Right lobe of liver (tissue), 4 donors: ENCODE data around the gene ROGDI.

ENCODE experiments used
- POLR2A ChIP-seq: fragments of 450-650 bp; IDR thresholded peaks from one replicate; pipeline ENCODE4 v1.6.1; 2017; ENCODE audit warnings: antibody characterized with exemption, mild to moderate bottlenecking
- TF ChIP-seq, protein P1 (sequence below), 4 donors: fragments of 200-600 bp in 3 of 4; fragments of 450-650 bp in 1 of 4; IDR thresholded peaks; one replicate each; pipeline versions ENCODE4 v1.5.1 to v1.8.0; 2016 to 2022; ENCODE audit warnings: antibody characterized with exemption in 4 of 4, mild to moderate bottlenecking in 2 of 4
- donor health status: DM: no; HTN: no; CAD: no.
- donor health status: DM: no; HTN: no; CAD: no.
- donor health status: DM: no; HTN: yes; CAD: no.

DNA sequence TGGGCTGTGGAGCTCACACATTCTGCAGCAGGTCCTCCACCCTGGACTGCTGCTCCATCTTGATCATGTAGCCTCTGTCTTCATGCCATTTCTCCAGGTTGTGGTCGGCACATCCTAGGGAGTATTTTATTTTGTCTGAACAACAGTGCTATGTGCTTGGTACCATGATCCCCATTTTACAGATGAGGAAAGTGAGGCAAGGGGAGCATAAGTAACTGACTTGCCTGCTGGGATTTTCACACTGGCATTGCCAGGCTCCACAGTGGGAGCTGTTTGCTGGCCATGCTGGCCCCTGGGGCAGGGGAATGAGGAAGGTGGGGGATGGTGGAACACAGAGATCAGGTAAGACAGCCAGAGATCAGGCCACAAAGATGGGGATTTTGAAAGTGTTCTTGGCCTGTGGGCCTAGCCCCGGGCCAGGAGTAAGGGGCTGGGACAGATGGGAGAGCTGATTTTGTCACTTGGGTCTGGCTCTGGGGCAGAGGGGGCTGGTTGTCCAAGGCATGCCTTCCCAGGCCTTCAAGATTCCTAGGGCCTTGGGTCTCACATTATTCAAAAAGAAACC, 26.2 kb downstream of the ROGDI start:
- no peak for TF ChIP-seq POLR2A
- TF ChIP-seq, protein P1, sequence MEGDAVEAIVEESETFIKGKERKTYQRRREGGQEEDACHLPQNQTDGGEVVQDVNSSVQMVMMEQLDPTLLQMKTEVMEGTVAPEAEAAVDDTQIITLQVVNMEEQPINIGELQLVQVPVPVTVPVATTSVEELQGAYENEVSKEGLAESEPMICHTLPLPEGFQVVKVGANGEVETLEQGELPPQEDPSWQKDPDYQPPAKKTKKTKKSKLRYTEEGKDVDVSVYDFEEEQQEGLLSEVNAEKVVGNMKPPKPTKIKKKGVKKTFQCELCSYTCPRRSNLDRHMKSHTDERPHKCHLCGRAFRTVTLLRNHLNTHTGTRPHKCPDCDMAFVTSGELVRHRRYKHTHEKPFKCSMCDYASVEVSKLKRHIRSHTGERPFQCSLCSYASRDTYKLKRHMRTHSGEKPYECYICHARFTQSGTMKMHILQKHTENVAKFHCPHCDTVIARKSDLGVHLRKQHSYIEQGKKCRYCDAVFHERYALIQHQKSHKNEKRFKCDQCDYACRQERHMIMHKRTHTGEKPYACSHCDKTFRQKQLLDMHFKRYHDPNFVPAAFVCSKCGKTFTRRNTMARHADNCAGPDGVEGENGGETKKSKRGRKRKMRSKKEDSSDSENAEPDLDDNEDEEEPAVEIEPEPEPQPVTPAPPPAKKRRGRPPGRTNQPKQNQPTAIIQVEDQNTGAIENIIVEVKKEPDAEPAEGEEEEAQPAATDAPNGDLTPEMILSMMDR (IDR thresholded peaks at IDR 0.05) = no peak
